Activated T-cell treated with anti-CD3 and anti-CD28 coated beads, Interleukin-2, amount 50 U/mL, for 72 hours (primary cell): ENCODE results near the gene FREM3. TPM values are rescaled to one million over a fixed set of nuclear protein-coding genes. Genes with fewer than 3 reads are reported as not detected.
"Not testable (repeated sequence)": the region's sequence is repeated elsewhere in the genome, so short reads cannot be mapped to it uniquely, and the experiment has no call there.

Experiments used
- ATAC-seq, 2 donors: fragments of 150-1000 bp; cut with Tn5 transposase; replicated peaks in 1 of 2; 2 replicates each; pipeline ENCODE4 v1.10.0; 2021; ENCODE audit warnings: moderate library complexity in 2 of 2, mild to moderate bottlenecking in 1 of 2
- DNase-seq, 2 donors: peaks; one replicate each; pipeline ENCODE4 v3.0.0; 2021 to 2022; ENCODE audit warnings: mixed read lengths in 1 of 2
- H3K27ac Mint-ChIP-seq: one replicate; pipeline ENCODE4 v1.8.0; 2022; ENCODE audit warnings: mild to moderate bottlenecking, moderate library complexity, mixed read lengths
- H3K27me3 Mint-ChIP-seq: one replicate; pipeline ENCODE4 v1.8.0; 2022; ENCODE audit warnings: low read depth, mixed read lengths
- H3K36me3 Mint-ChIP-seq, 2 donors: one replicate each; pipeline ENCODE4 v1.8.0; 2022; ENCODE audit warnings: mixed read lengths in 2 of 2, mild to moderate bottlenecking in 1 of 2; ENCODE audit not compliant: insufficient read depth in 2 of 2
- H3K4me1 Mint-ChIP-seq: one replicate; pipeline ENCODE4 v1.8.0; 2022; ENCODE audit warnings: low read depth, mixed read lengths
- H3K4me3 Mint-ChIP-seq, 2 donors: one replicate each; pipeline ENCODE4 v1.8.0; 2022; ENCODE audit warnings: mild to moderate bottlenecking in 2 of 2, mixed read lengths in 2 of 2, moderate library complexity in 2 of 2
- H3K9me3 Mint-ChIP-seq, 2 donors: one replicate each; pipeline ENCODE4 v1.8.0; 2022; ENCODE audit warnings: mixed read lengths in 2 of 2
- total RNA-seq, 2 donors: library from RNA; stranded (reverse); gene quantifications; one replicate each; pipeline ENCODE4 v1.2.3, GENCODE V29; 2022

Gene FREM3
- total RNA-seq, 2 donors from 2014 or later: not detected

GRCh38 chr4:143711543-143712154 lies 11.2 kb upstream of the FREM3 start:
- no peak overlapping the region for H3K27ac Mint-ChIP-seq
- H3K27me3 Mint-ChIP-seq: no peaks in the 10 kb centered on the region
- H3K4me1 Mint-ChIP-seq: no peaks in the 10 kb centered on the region
- no peak overlapping the region for H3K4me3 Mint-ChIP-seq
- peaks cover 4 to 5% of the 10 kb centered on the region in 2 donors for H3K9me3 Mint-ChIP-seq
- peaks cover 0 to 1% of the 10 kb centered on the region in 2 donors for H3K36me3 Mint-ChIP-seq
- DNase-seq (no peak), ATAC-seq (no peak)

GRCh38 chr4:143701365-143701764 lies 890 bp upstream of the FREM3 start:
- Mint-ChIP-seq H3K27ac (no peak overlapping the region), H3K4me3 (peak overlapping the region; percentile 78 to 84), H3K36me3 (peaks cover 0 to 2% of the 10 kb centered on the region in 2 donors), H3K9me3 (no peaks in the 10 kb centered on the region), H3K4me1 (peaks cover 10% of the 10 kb centered on the region), H3K27me3 (peaks cover 50% of the 10 kb centered on the region)
- ATAC-seq (no peak), DNase-seq (no peak)

- no peaks in the 10 kb centered on the region for H3K9me3 Mint-ChIP-seq
- peak; percentile 3 to 10 for DNase-seq
- H3K4me3 Mint-ChIP-seq: peak overlapping the region; percentile 47 to 78
- peaks cover 50% of the 10 kb centered on the region for H3K27me3 Mint-ChIP-seq
- peaks cover 0 to 2% of the 10 kb centered on the region in 2 donors for H3K36me3 Mint-ChIP-seq
- H3K4me1 Mint-ChIP-seq: peaks cover 10% of the 10 kb centered on the region
- H3K27ac Mint-ChIP-seq: no peak overlapping the region
- ATAC-seq: peak; percentile 13 to 48
Measured at GRCh38 chr4:143700046-143700415, 444 bp downstream of the FREM3 start.

GRCh38 chr4:143699331-143700045 lies 987 bp downstream of the FREM3 start:
- Mint-ChIP-seq H3K27ac (no peak overlapping the region), H3K4me3 (peak overlapping the region; percentile 47 to 78), H3K27me3 (peaks cover 50% of the 10 kb centered on the region), H3K4me1 (peaks cover 10% of the 10 kb centered on the region), H3K9me3 (no peaks in the 10 kb centered on the region), H3K36me3 (peaks cover 0 to 2% of the 10 kb centered on the region in 2 donors)
- peak in 1 of 2 donors; percentile 18 for ATAC-seq
- DNase-seq: no peak

- no peak overlapping the region for H3K4me3 Mint-ChIP-seq
- H3K9me3 Mint-ChIP-seq: no peaks in the 10 kb centered on the region
- ATAC-seq (no peak), DNase-seq (no peak)
- peaks cover 10% of the 10 kb centered on the region for H3K27me3 Mint-ChIP-seq
- peaks cover 0 to 2% of the 10 kb centered on the region in 2 donors for H3K36me3 Mint-ChIP-seq
- no peak overlapping the region for H3K27ac Mint-ChIP-seq
- H3K4me1 Mint-ChIP-seq: no peaks in the 10 kb centered on the region
Measured at GRCh38 chr4:143693856-143694255, 6.6 kb downstream of the FREM3 start.

- H3K27me3 Mint-ChIP-seq: no peaks in the 10 kb centered on the region
- peaks cover 0 to 3% of the 10 kb centered on the region in 2 donors for H3K9me3 Mint-ChIP-seq
- no peak for ATAC-seq
Measured at GRCh38 chr4:143692241-143692640, 8.2 kb downstream of the FREM3 start.

GRCh38 chr4:143679434-143679833 lies 21.0 kb downstream of the FREM3 start:
- no peak for DNase-seq
- Mint-ChIP-seq H3K9me3 (peaks cover 6 to 9% of the 10 kb centered on the region in 2 donors), H3K4me3 (no peak overlapping the region), H3K36me3 (peaks cover 4 to 9% of the 10 kb centered on the region in 2 donors), H3K27ac (no peak overlapping the region), H3K27me3 (no peaks in the 10 kb centered on the region), H3K4me1 (no peaks in the 10 kb centered on the region)
- ATAC-seq: no peak

More at GRCh38 chr4:143692241-143692640, 8.2 kb downstream of the FREM3 start:
- Mint-ChIP-seq H3K27ac (no peak overlapping the region), H3K36me3 (no peaks in the 10 kb centered on the region), H3K4me3 (no peak overlapping the region), H3K4me1 (no peaks in the 10 kb centered on the region)
- no peak for DNase-seq

GRCh38 chr4:143673629-143674028 lies 26.8 kb downstream of the FREM3 start:
- H3K9me3 Mint-ChIP-seq, DNase-seq, H3K4me3 Mint-ChIP-seq, H3K4me1 Mint-ChIP-seq, H3K27me3 Mint-ChIP-seq, H3K36me3 Mint-ChIP-seq, H3K27ac Mint-ChIP-seq, ATAC-seq: not testable (repeated sequence)

GRCh38 chr4:143668930-143669552 lies 31.4 kb downstream of the FREM3 start:
- Mint-ChIP-seq H3K4me3 (no peak overlapping the region), H3K27me3 (no peaks in the 10 kb centered on the region), H3K36me3 (peaks cover 2 to 4% of the 10 kb centered on the region in 2 donors), H3K9me3 (peaks cover 2% of the 10 kb centered on the region in 2 donors), H3K4me1 (no peaks in the 10 kb centered on the region), H3K27ac (no peak overlapping the region)
- ATAC-seq (no peak), DNase-seq (no peak)

- no peaks in the 10 kb centered on the region for H3K27me3 Mint-ChIP-seq
- no peak overlapping the region for H3K27ac Mint-ChIP-seq
- H3K9me3 Mint-ChIP-seq: peaks cover 5 to 8% of the 10 kb centered on the region in 2 donors
- DNase-seq (no peak), ATAC-seq (no peak)
- no peak overlapping the region for H3K4me3 Mint-ChIP-seq
- H3K4me1 Mint-ChIP-seq: no peaks in the 10 kb centered on the region
- H3K36me3 Mint-ChIP-seq: peaks cover 3 to 8% of the 10 kb centered on the region in 2 donors
Measured at GRCh38 chr4:143667461-143667860, 33.0 kb downstream of the FREM3 start.

- ATAC-seq (no peak), DNase-seq (no peak)
- Mint-ChIP-seq H3K9me3 (peaks cover 4 to 6% of the 10 kb centered on the region in 2 donors), H3K27me3 (no peaks in the 10 kb centered on the region), H3K4me3 (no peak overlapping the region), H3K27ac (no peak overlapping the region), H3K36me3 (peaks cover 5 to 6% of the 10 kb centered on the region in 2 donors), H3K4me1 (no peaks in the 10 kb centered on the region)
Measured at GRCh38 chr4:143658336-143658735, 42.1 kb downstream of the FREM3 start.

- Mint-ChIP-seq H3K27ac (no peak overlapping the region), H3K27me3 (no peaks in the 10 kb centered on the region), H3K4me1 (no peaks in the 10 kb centered on the region), H3K36me3 (no peaks in the 10 kb centered on the region), H3K4me3 (no peak overlapping the region), H3K9me3 (no peaks in the 10 kb centered on the region)
- ATAC-seq (no peak), DNase-seq (no peak)
Measured at GRCh38 chr4:143654571-143654970, 45.9 kb downstream of the FREM3 start.

- Mint-ChIP-seq H3K36me3 (peaks cover 0 to 5% of the 10 kb centered on the region in 2 donors), H3K27ac (no peak overlapping the region), H3K4me3 (no peak overlapping the region), H3K4me1 (no peaks in the 10 kb centered on the region), H3K9me3 (peaks cover 2 to 6% of the 10 kb centered on the region in 2 donors), H3K27me3 (no peaks in the 10 kb centered on the region)
- no peak for ATAC-seq
- DNase-seq: no peak
Measured at GRCh38 chr4:143653031-143653430, 47.4 kb downstream of the FREM3 start.
